Skin of body (tissue), 2 donors: ENCODE results near the gene SP7. TPM values are rescaled to one million over a fixed set of nuclear protein-coding genes. Genes with fewer than 3 reads are reported as not detected.

ENCODE experiments used
- DNase-seq: peaks from one replicate; lab custom pipeline; 2025; lab: John Stamatoyannopoulos, UW
- total RNA-seq: library from RNA; depleted of rRNA; stranded (reverse); fragments of >200 nt; gene quantifications from one replicate; pipeline ENCODE4 v1.2.3, GENCODE V29; 2014

The SP7 gene
- total RNA-seq, 1 donor from 2014 or later, result 0.30 TPM

DNA sequence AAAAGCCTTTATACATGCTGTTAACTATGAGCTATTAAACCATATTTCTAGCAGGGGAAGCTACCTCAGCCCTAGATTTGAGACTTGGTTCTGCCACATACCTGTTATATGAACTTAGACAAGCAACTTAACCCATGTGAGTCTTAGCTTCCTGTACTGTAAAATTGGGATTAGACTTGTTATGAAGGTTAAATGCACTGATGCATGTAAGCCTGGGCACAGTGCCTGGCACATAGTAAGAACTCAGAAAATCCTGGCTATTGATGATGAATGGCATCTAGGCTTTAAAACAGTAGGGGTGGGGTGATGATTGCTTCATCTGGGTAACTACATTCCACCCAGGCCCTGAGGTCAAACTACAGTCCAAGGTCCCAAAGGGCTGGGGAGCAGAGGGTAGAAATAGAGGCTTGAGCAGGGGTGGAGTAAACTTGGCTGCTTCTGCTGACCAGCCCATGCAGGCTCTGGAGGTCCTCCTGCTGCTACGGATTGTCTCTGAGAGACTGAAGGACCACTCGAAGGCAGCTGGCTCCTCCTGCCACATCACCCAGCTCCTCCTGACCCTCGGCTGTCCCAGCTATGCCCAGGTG is 56.8 kb downstream of the SP7 start:
- no peak for DNase-seq

DNA sequence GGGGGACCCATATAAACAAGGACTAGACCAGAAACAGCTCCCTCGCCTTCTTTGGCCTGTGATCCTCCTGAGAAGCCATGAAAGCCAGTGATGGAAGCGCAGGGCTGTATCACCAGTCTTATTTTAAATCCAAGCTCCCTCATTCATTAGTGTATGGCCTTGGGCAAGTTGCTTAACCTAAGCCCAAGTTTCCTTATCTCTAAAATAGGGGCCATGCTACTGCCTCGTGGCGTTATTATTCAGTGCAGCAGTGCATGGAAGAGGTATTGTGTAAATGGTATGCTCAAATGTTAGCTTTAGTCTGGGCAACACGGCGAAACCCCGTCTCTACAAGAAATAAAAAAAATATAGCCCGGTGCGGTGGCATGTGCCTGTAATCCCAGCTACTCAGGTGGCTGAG is 58.2 kb downstream of the SP7 start:
- no peak for DNase-seq

Other genes with a start within 250 kb of the SP7 start
- 27.7 TPM for gene IGFBP6, start 238.7 kb downstream of the SP7 start, total RNA-seq
- not detected for gene SOAT2, start 232.9 kb downstream of the SP7 start, total RNA-seq
- 18.1 TPM for gene ZNF740, start 155.6 kb downstream of the SP7 start, total RNA-seq
- gene CSAD, start 155.4 kb downstream of the SP7 start, total RNA-seq, result 75.0 TPM
- 2.5 TPM for gene ITGB7, start 129.1 kb downstream of the SP7 start, total RNA-seq
- 65.2 TPM for gene RARG, start 104.1 kb downstream of the SP7 start, total RNA-seq
- 5.6 TPM for gene ESPL1, start 68.1 kb downstream of the SP7 start, total RNA-seq
- gene PFDN5, start 40.8 kb downstream of the SP7 start, total RNA-seq, result 421 TPM
- 19.8 TPM for gene MYG1, start 36.7 kb downstream of the SP7 start, total RNA-seq
- 28.0 TPM for gene AAAS, start 14.7 kb downstream of the SP7 start, total RNA-seq
- 43.6 TPM for gene SP1, start 43.8 kb upstream of the SP7 start, total RNA-seq
- gene AMHR2, start 87.5 kb upstream of the SP7 start, total RNA-seq, result not detected
- gene PRR13, start 105.4 kb upstream of the SP7 start, total RNA-seq, result 18.2 TPM
- 304 TPM for gene PCBP2, start 115.7 kb upstream of the SP7 start, total RNA-seq
- gene MAP3K12, start 163.1 kb upstream of the SP7 start, total RNA-seq, result 12.8 TPM
- gene TARBP2, start 164.9 kb upstream of the SP7 start, total RNA-seq, result 23.8 TPM
- gene NPFF, start 171.1 kb upstream of the SP7 start, total RNA-seq, result 0.59 TPM